IMR-90 (cell line): ENCODE results near the gene NEO1. TPM values are rescaled to one million over a fixed set of nuclear protein-coding genes. Genes with fewer than 3 reads are reported as not detected.

Experiments used
- ATAC-seq: fragments of 200-7000 bp; cut with Tn5 transposase; 2 replicates; pipeline ENCODE4 v1.9.1; 2020; ENCODE audit warnings: low read depth, mild to moderate bottlenecking, moderate library complexity
- BruUV-seq: library from RNA; stranded (reverse); fragments of 400-500 nt; replicated peaks from 2 replicates; lab custom pipeline; 2021; lab: Mats Ljungman, UMichigan
- CTCF ChIA-PET: fragments of 300-600 bp; formaldehyde crosslinking; extraction: SDS; loops from one replicate; lab custom pipeline; 2021; ENCODE audit warnings: antibody characterized with exemption; lab: Yijun Ruan, JAX
- POLR2A ChIA-PET: fragments of 300-600 bp; sonication (Branson Sonifier 250); formaldehyde crosslinking; loops from one replicate; lab custom pipeline; 2022; ENCODE audit warnings: antibody characterized with exemption; ENCODE audit not compliant: unreplicated experiment; lab: Charles Lee
- DNase-seq: peaks from one replicate; pipeline ENCODE4 v3.0.0; 2013
- H2AFZ ChIP-seq: replicated peaks from 2 replicates; pipeline ENCODE3; 2013; ENCODE audit warnings: low read length, mild to moderate bottlenecking; ENCODE audit not compliant: poor library complexity
- H2AK5ac ChIP-seq: 2 replicates; pipeline ENCODE4 v1.6.1; 2013; ENCODE audit warnings: low read depth, low read length, inconsistent platforms
- H2AK9ac ChIP-seq: replicated peaks from 2 replicates; pipeline ENCODE3; 2013; ENCODE audit warnings: mild to moderate bottlenecking, low read depth, low read length, moderate library complexity; ENCODE audit not compliant: poor library complexity
- H2BK120ac ChIP-seq: 2 replicates; pipeline ENCODE4 v1.6.1; 2013; ENCODE audit warnings: low read depth, low read length, inconsistent platforms
- H2BK15ac ChIP-seq: 3 replicates; pipeline ENCODE4 v1.6.1; 2013; ENCODE audit warnings: low read depth, low read length, inconsistent platforms
- H2BK20ac ChIP-seq: 2 replicates; pipeline ENCODE4 v1.6.1; 2013; ENCODE audit warnings: low read depth, mild to moderate bottlenecking, inconsistent platforms, low read length, moderate library complexity
- H2BK5ac ChIP-seq: 2 replicates; pipeline ENCODE4 v1.6.1; 2013; ENCODE audit warnings: mild to moderate bottlenecking, low read depth, low read length, inconsistent platforms; ENCODE audit not compliant: poor library complexity, severe bottlenecking
- H3K14ac ChIP-seq: replicated peaks from 2 replicates; pipeline ENCODE4 v1.6.1; 2013; ENCODE audit warnings: low read depth, low read length, inconsistent platforms
- H3K18ac ChIP-seq: 2 replicates; pipeline ENCODE4 v1.6.1; 2013; ENCODE audit warnings: low read depth, low read length, control low read depth
- H3K23ac ChIP-seq: 2 replicates; pipeline ENCODE4 v1.6.1; 2013; ENCODE audit warnings: low read depth, low read length, inconsistent platforms
- H3K27ac ChIP-seq: 2 replicates; pipeline ENCODE4 v1.5.1; 2013; ENCODE audit warnings: mild to moderate bottlenecking, control low read depth, low read length; ENCODE audit not compliant: insufficient read depth
- H3K27me3 ChIP-seq: 2 replicates; pipeline ENCODE4 v1.6.1; 2013; ENCODE audit warnings: low read length; ENCODE audit not compliant: control insufficient read depth, insufficient read depth
- H3K36me3 ChIP-seq: 2 replicates; pipeline ENCODE4 v1.6.1; 2013; ENCODE audit warnings: low read length, mixed read lengths; ENCODE audit not compliant: control insufficient read depth, insufficient read depth
- H3K4ac ChIP-seq: 2 replicates; pipeline ENCODE4 v1.6.1; 2013; ENCODE audit warnings: low read depth, low read length, inconsistent platforms
- H3K4me1 ChIP-seq: 2 replicates; pipeline ENCODE4 v1.6.1; 2013; ENCODE audit warnings: low read length, mixed read lengths; ENCODE audit not compliant: control insufficient read depth, insufficient read depth
- H3K4me2 ChIP-seq: 2 replicates; pipeline ENCODE4 v1.6.1; 2013; ENCODE audit warnings: low read depth, mild to moderate bottlenecking, control low read depth, low read length, moderate library complexity
- H3K4me3 ChIP-seq: 2 replicates; pipeline ENCODE4 v1.5.1; 2013; ENCODE audit warnings: low read depth, mild to moderate bottlenecking, control low read depth, low read length, moderate library complexity; ENCODE audit not compliant: insufficient read depth
- H3K56ac ChIP-seq: 2 replicates; pipeline ENCODE4 v1.6.1; 2013; ENCODE audit warnings: low read length, inconsistent platforms; ENCODE audit not compliant: insufficient read depth; ENCODE audit errors: extremely low read depth
- H3K79me1 ChIP-seq, 2 experiments: 2 replicates each; pipeline ENCODE4 v1.6.1; 2013; ENCODE audit warnings: low read length in 2 of 2, inconsistent platforms in 1 of 2, low read depth in 1 of 2
- H3K9ac ChIP-seq: 2 replicates; pipeline ENCODE4 v1.6.1; 2013; ENCODE audit warnings: low read depth, low read length, control low read depth
- H3K9me1 ChIP-seq: 2 replicates; pipeline ENCODE4 v1.6.1; 2013; ENCODE audit warnings: low read length, inconsistent platforms; ENCODE audit not compliant: insufficient read depth
- H3K9me3 ChIP-seq: 2 replicates; pipeline ENCODE4 v1.6.1; 2013; ENCODE audit warnings: low read length; ENCODE audit not compliant: control insufficient read depth, insufficient read depth
- H4K20me1 ChIP-seq: 2 replicates; pipeline ENCODE4 v1.6.1; 2013; ENCODE audit warnings: low read length, inconsistent platforms; ENCODE audit not compliant: insufficient read depth
- H4K5ac ChIP-seq: 2 replicates; pipeline ENCODE4 v1.6.1; 2013; ENCODE audit warnings: mild to moderate bottlenecking, low read depth, low read length, control low read depth
- H4K8ac ChIP-seq, 2 experiments: 2 replicates each; pipeline ENCODE4 v1.6.1; 2013; ENCODE audit warnings: low read depth in 2 of 2, low read length in 2 of 2, control low read depth in 1 of 2, inconsistent platforms in 1 of 2
- H4K91ac ChIP-seq: 2 replicates; pipeline ENCODE4 v1.6.1; 2013; ENCODE audit warnings: low read depth, low read length, inconsistent platforms; ENCODE audit not compliant: insufficient read depth
- BHLHE40 ChIP-seq: fragments of 150-350 bp; IDR thresholded peaks from 2 replicates; pipeline ENCODE4 v1.6.1; 2016; ENCODE audit warnings: mild to moderate bottlenecking, low read depth, low read length
- CEBPB ChIP-seq: IDR thresholded peaks from 2 replicates; pipeline ENCODE4 v1.6.1; 2012; ENCODE audit warnings: low read depth, low read length, improper control_type of control experiment
- CHD1 ChIP-seq: IDR thresholded peaks from 2 replicates; pipeline ENCODE4 v1.6.1; 2012; ENCODE audit warnings: low read depth, low read length, improper control_type of control experiment
- CTCF ChIP-seq: conservative IDR thresholded peaks from 2 replicates; pipeline ENCODE4 v1.5.1; 2012; ENCODE audit warnings: mild to moderate bottlenecking, low read depth, low read length, improper control_type of control experiment
- ELK1 ChIP-seq: fragments of 150-350 bp; IDR thresholded peaks from 2 replicates; pipeline ENCODE4 v1.6.1; 2016; ENCODE audit warnings: low read depth, mild to moderate bottlenecking, low read length, moderate library complexity, borderline replicate concordance
- FOS ChIP-seq: fragments of 150-350 bp; IDR thresholded peaks from 2 replicates; pipeline ENCODE4 v1.6.1; 2016; ENCODE audit warnings: low read depth, low read length
- MAFK ChIP-seq: IDR thresholded peaks from 2 replicates; pipeline ENCODE4 v1.6.1; 2012; ENCODE audit warnings: low read depth, low read length, improper control_type of control experiment
- MAZ ChIP-seq: IDR thresholded peaks from 2 replicates; pipeline ENCODE4 v1.6.1; 2012; ENCODE audit warnings: low read depth, mild to moderate bottlenecking, low read length, improper control_type of control experiment, moderate library complexity, borderline replicate concordance
- MXI1 ChIP-seq: IDR thresholded peaks from 2 replicates; pipeline ENCODE4 v1.6.1; 2012; ENCODE audit warnings: low read depth, mild to moderate bottlenecking, low read length, moderate library complexity, borderline replicate concordance
- NFE2L2 ChIP-seq: fragments of 150-350 bp; IDR thresholded peaks from 2 replicates; pipeline ENCODE4 v1.6.1; 2016; ENCODE audit warnings: low read depth, mild to moderate bottlenecking, low read length
- RCOR1 ChIP-seq: IDR thresholded peaks from 2 replicates; pipeline ENCODE4 v1.6.1; 2012; ENCODE audit warnings: mild to moderate bottlenecking, low read length, improper control_type of control experiment; ENCODE audit not compliant: insufficient replicate concordance
- RFX5 ChIP-seq: IDR thresholded peaks from 2 replicates; pipeline ENCODE4 v1.8.0; 2012; ENCODE audit warnings: low read depth, mild to moderate bottlenecking, low read length, moderate library complexity
- SMC3 ChIP-seq: fragments of 150-350 bp; IDR thresholded peaks from 2 replicates; pipeline ENCODE4 v1.6.1; 2016; ENCODE audit warnings: low read depth, mild to moderate bottlenecking, antibody characterized with exemption, low read length, moderate library complexity
- WGBS, 2 experiments: methylation state at CpG; one replicate each; pipeline versions ENCODE4 v1.1.5 to v1.1.7; 2013; ENCODE audit warnings: missing lambda C conversion rate in 2 of 2; ENCODE audit not compliant: insufficient read length in 1 of 2; ENCODE audit errors: extremely low coverage in 2 of 2; 5-methylcytosine and 5-hydroxymethylcytosine counted together
- dilution Hi-C: fragments of 300-500 bp; cut with HindIII; formaldehyde crosslinking; loops from one replicate; pipeline ENCODE4 v1.14.3; 2018; ENCODE audit warnings: low sequenced_read_pairs; ENCODE audit not compliant: unreplicated experiment
- in situ Hi-C: fragments of 300-500 bp; cut with MboI; formaldehyde crosslinking; loops from 3 replicates; pipeline ENCODE4 v1.14.3; 2019; ENCODE audit warnings: low sequenced_read_pairs, inconsistent platforms, mixed read lengths
- intact Hi-C: fragments of 100-400 bp; cut with micrococcal nuclease; formaldehyde crosslinking; loops from 2 replicates; pipeline ENCODE4 v1.10.0; 2022
- polyA plus RNA-seq, 3 experiments: library from polyadenylated mRNA; depleted of rRNA; stranded (reverse); fragments of >200 nt; gene quantifications; 2 replicates each; pipeline ENCODE4 v1.2.3, GENCODE V29; 2012; ENCODE audit warnings: low replicate concordance in 1 of 3
- total RNA-seq: library from RNA; depleted of rRNA; stranded (reverse); fragments of >200 nt; gene quantifications from 2 replicates; pipeline ENCODE4 v1.2.3, GENCODE V29; 2012

NEO1 gene
- total and polyA plus RNA-seq, 2 of the 4 experiments (the other 2 are of a cell fraction): 16.3 to 18.5 TPM

- Histone ChIP-seq H4K20me1 (no peaks in the 10 kb centered on the region), H3K9me3 (no peaks in the 10 kb centered on the region), H4K5ac (no peak overlapping the region), H3K14ac (no peak overlapping the region), H3K79me1 (no peaks in the 10 kb centered on the region), H2AFZ (no peak overlapping the region), H2BK15ac (no peak overlapping the region), H3K56ac (no peak overlapping the region), H3K18ac (no peak overlapping the region), H3K4ac (no peak overlapping the region), H4K8ac (no peak overlapping the region), H2BK120ac (no peak overlapping the region), H3K27me3 (no peaks in the 10 kb centered on the region), H2BK20ac (no peak overlapping the region), H3K9ac (no peak overlapping the region), H3K23ac (no peak overlapping the region), H3K36me3 (0 out of 2 replicates have a peak, but pooled peaks cover 2% of the 10 kb centered on the region), H3K4me2 (no peak overlapping the region), H4K91ac (no peak overlapping the region), H3K4me3 (no peak overlapping the region), H2AK9ac (no peak overlapping the region), H2AK5ac (no peak overlapping the region), H3K9me1 (no peaks in the 10 kb centered on the region; the same call in 1 of the 2 replicates), H3K27ac (no peak overlapping the region), H2BK5ac (no peak overlapping the region), H3K4me1 (peaks cover 2% of the 10 kb centered on the region; the same call in 1 of the 2 replicates)
- TF ChIP-seq NFE2L2: no peak
- TF ChIP-seq FOS: no peak
- no peak for TF ChIP-seq RFX5
- TF ChIP-seq RCOR1: no peak
- TF ChIP-seq BHLHE40: no peak
- no peak for TF ChIP-seq ELK1
- no peak for TF ChIP-seq CHD1
- TF ChIP-seq CEBPB: no peak
- no peak for TF ChIP-seq MAZ
- no peak for TF ChIP-seq CTCF
- no peak for TF ChIP-seq MXI1
- TF ChIP-seq MAFK: no peak
- TF ChIP-seq SMC3: no peak
- ATAC-seq (no peak), DNase-seq (no peak)
- ChIA-PET POLR2A (no interaction called here), CTCF (interaction anchor here (1.1 kb wide), 1 partner anchor 15 kb away, joined by 3 read pairs; no protein-coding TSS in a partner anchor)
- in situ Hi-C loops (no loop called here), dilution Hi-C loops (no loop called here), intact Hi-C loops (no loop called here)
- no TSS peak for BruUV-seq
- WGBS, 2 experiments: no CpG with 5 or more reads among the region's 1 CpG
These were observed 142.9 kb downstream of the NEO1 start for GRCh38 chr15:73195166-73195565.
